Right lobe of liver (tissue), 6 donors: ENCODE data around the gene ZNF451. TPM values are rescaled to one million over a fixed set of nuclear protein-coding genes. Genes with fewer than 3 reads are reported as not detected.

Experiments
- ATAC-seq, 4 donors: fragments of 200-7000 bp; cut with Tn5 transposase; one replicate each; pipeline ENCODE4 v1.9.1; 2020; ENCODE audit warnings: mild to moderate bottlenecking in 4 of 4, moderate library complexity in 4 of 4
- DNase-seq, 3 donors: peaks; one replicate each; pipeline ENCODE4 v3.0.0-alpha.2; 2020
- H3K27ac ChIP-seq, 3 donors: fragments of 200-600 bp; one replicate each; pipeline ENCODE4 v1.8.0; 2022
- H3K27me3 ChIP-seq, 2 donors: fragments of 200-600 bp; one replicate each; pipeline ENCODE4 v1.8.0; 2022
- H3K36me3 ChIP-seq, 4 donors: fragments of 200-600 bp; sonication (generic) in 1 of 4; one replicate each; pipeline versions ENCODE4 v1.5.1 to v1.8.0; 2017 to 2022; ENCODE audit warnings: control low read depth in 1 of 4
- H3K4me1 ChIP-seq, 4 donors: fragments of 200-600 bp; sonication (generic) in 1 of 4; one replicate each; pipeline versions ENCODE4 v1.5.1 to v1.8.0; 2017 to 2022; ENCODE audit warnings: control low read depth in 1 of 4
- H3K4me3 ChIP-seq, 3 donors: fragments of 200-600 bp; one replicate each; pipeline ENCODE4 v1.8.0; 2022
- H3K9me3 ChIP-seq, 4 donors: fragments of 200-600 bp; sonication (generic) in 1 of 4; one replicate each; pipeline versions ENCODE4 v1.5.1 to v1.8.0; 2017 to 2022; ENCODE audit warnings: control low read depth in 1 of 4
- POLR2A ChIP-seq: fragments of 450-650 bp; IDR thresholded peaks from one replicate; pipeline ENCODE4 v1.6.1; 2017; ENCODE audit warnings: antibody characterized with exemption, mild to moderate bottlenecking
- WGBS: methylation state at CpG from one replicate; pipeline ENCODE4 v1.1.6; 2018; ENCODE audit warnings: low coverage, low lambda C conversion rate; ENCODE audit not compliant: insufficient coverage; ENCODE audit errors: missing lambda C conversion rate; 5-methylcytosine and 5-hydroxymethylcytosine counted together
- intact Hi-C, 2 donors: fragments of 100-400 bp; cut with DNase I; formaldehyde crosslinking; loops; one replicate each; pipeline versions ENCODE4 v1.11.2 to v1.14.1; 2022
- total RNA-seq, 6 experiments: library from RNA; depleted of rRNA in 2 of 6; stranded (reverse); fragments of >200 nt in 2 of 6; fragmentation: NEBNext Ultra II Directional in 3 of 6; extraction: Animal tissue kit (Norgen Biotek cat#: 25700) in 3 of 6; gene quantifications; one replicate each; pipeline versions ENCODE4 v1.1.0 to v1.2.4, GENCODE V29; 2016 to 2023
- TF ChIP-seq, protein P1 (sequence below), 4 donors: fragments of 200-600 bp in 3 of 4; fragments of 450-650 bp in 1 of 4; IDR thresholded peaks; one replicate each; pipeline versions ENCODE4 v1.5.1 to v1.8.0; 2016 to 2022; ENCODE audit warnings: antibody characterized with exemption in 4 of 4, mild to moderate bottlenecking in 2 of 4
- donor health status: DM: no; HTN: yes; CAD: no.
- donor health status: DM: no; HTN: no; CAD: no.
- donor health status: DM: no; HTN: no; CAD: no.
- donor health status: DM: no; HTN: yes; CAD: no.
- donor health status: DM: no; HTN: yes; CAD: no.

ZNF451 gene
- total RNA-seq, 6 experiments from 2014 or later: 14.4 to 24.9 (median 19.1) TPM

GRCh38 chr6:57048577-57048976, 41.4 kb upstream of the ZNF451 start:
- H3K27me3 ChIP-seq: no peaks in the 10 kb centered on the region
- peaks cover 0 to 15% (median 6%) of the 10 kb centered on the region in 4 donors for H3K36me3 ChIP-seq
- H3K27ac ChIP-seq: no peak overlapping the region
- no peak for DNase-seq
- intact Hi-C loops: no loop called here
- WGBS: 78% methylated on average over 5 of the region's 5 CpGs
- no peaks in the 10 kb centered on the region for H3K9me3 ChIP-seq
- ATAC-seq: no peak
- H3K4me3 ChIP-seq: no peak overlapping the region
- H3K4me1 ChIP-seq: no peaks in the 10 kb centered on the region
- no peak for TF ChIP-seq POLR2A
- TF ChIP-seq, protein P1, sequence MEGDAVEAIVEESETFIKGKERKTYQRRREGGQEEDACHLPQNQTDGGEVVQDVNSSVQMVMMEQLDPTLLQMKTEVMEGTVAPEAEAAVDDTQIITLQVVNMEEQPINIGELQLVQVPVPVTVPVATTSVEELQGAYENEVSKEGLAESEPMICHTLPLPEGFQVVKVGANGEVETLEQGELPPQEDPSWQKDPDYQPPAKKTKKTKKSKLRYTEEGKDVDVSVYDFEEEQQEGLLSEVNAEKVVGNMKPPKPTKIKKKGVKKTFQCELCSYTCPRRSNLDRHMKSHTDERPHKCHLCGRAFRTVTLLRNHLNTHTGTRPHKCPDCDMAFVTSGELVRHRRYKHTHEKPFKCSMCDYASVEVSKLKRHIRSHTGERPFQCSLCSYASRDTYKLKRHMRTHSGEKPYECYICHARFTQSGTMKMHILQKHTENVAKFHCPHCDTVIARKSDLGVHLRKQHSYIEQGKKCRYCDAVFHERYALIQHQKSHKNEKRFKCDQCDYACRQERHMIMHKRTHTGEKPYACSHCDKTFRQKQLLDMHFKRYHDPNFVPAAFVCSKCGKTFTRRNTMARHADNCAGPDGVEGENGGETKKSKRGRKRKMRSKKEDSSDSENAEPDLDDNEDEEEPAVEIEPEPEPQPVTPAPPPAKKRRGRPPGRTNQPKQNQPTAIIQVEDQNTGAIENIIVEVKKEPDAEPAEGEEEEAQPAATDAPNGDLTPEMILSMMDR (IDR thresholded peaks at IDR 0.05): no peak

- H3K36me3 ChIP-seq: peaks cover 0 to 4% (median 0%) of the 10 kb centered on the region in 4 donors
Observed at GRCh38 chr6:57063847-57064246, 26.1 kb upstream of the ZNF451 start.

DNA sequence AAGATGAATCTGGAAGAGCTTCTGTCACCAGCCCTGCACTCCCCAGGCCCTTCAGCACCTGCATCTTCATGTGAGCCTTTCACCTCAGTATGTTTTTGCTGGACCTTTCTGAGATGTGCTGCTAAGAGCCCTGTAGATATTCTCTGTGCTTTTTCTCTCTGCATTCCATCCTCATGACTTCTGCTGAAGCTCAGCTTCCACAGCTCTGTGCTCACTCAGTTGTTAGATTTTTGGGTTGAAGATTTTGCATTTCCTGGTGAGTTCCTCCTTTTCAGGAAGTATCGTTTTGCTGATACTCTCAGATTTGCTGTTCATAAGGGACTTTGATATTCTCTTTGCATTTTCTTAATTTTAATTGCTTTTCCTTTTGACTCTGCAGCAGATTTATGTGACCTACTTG, 25.2 kb upstream of the ZNF451 start:
- Histone ChIP-seq H3K27me3 (no peaks in the 10 kb centered on the region), H3K9me3 (no peaks in the 10 kb centered on the region), H3K4me3 (no peak overlapping the region), H3K4me1 (no peaks in the 10 kb centered on the region), H3K27ac (no peak overlapping the region), H3K36me3 (peaks cover 0 to 4% (median 0%) of the 10 kb centered on the region in 4 donors)
- no peak for TF ChIP-seq POLR2A
- TF ChIP-seq, protein P1 (IDR thresholded peaks at IDR 0.05): no peak
- WGBS: 67% methylated on average over 1 of the region's 1 CpG
- no peak for ATAC-seq
- DNase-seq: no peak
- intact Hi-C loops: no loop called here

More at GRCh38 chr6:57063847-57064246, 26.1 kb upstream of the ZNF451 start:
- DNase-seq (no peak), ATAC-seq (no peak)
- Histone ChIP-seq H3K4me3 (no peak overlapping the region), H3K9me3 (no peaks in the 10 kb centered on the region), H3K4me1 (no peaks in the 10 kb centered on the region), H3K27me3 (no peaks in the 10 kb centered on the region), H3K27ac (no peak overlapping the region)
- WGBS: 100% methylated on average over 3 of the region's 3 CpGs
- TF ChIP-seq, protein P1 (IDR thresholded peaks at IDR 0.05): no peak
- TF ChIP-seq POLR2A: no peak
- intact Hi-C loops: no loop called here

- ATAC-seq (no peak), DNase-seq (no peak)
- H3K27ac ChIP-seq: no peak overlapping the region
- 92% methylated on average over 1 of the region's 1 CpG for WGBS
- intact Hi-C loops: no loop called here
- TF ChIP-seq POLR2A: no peak
- TF ChIP-seq, protein P1 (IDR thresholded peaks at IDR 0.05): no peak
- no peaks in the 10 kb centered on the region for H3K9me3 ChIP-seq
- no peaks in the 10 kb centered on the region for H3K4me1 ChIP-seq
- H3K4me3 ChIP-seq: no peak overlapping the region
- H3K27me3 ChIP-seq: no peaks in the 10 kb centered on the region
- peaks cover 0 to 4% (median 0%) of the 10 kb centered on the region in 4 donors for H3K36me3 ChIP-seq
Observed at GRCh38 chr6:57068061-57068460, 21.9 kb upstream of the ZNF451 start.

- 93% methylated on average over 4 of the region's 4 CpGs for WGBS
- H3K27ac ChIP-seq: no peak overlapping the region
- peaks cover 0 to 4% (median 0%) of the 10 kb centered on the region in 4 donors for H3K36me3 ChIP-seq
- no peaks in the 10 kb centered on the region for H3K9me3 ChIP-seq
- no peak for DNase-seq
- no peak for ATAC-seq
- intact Hi-C loops: no loop called here
- H3K4me1 ChIP-seq: no peaks in the 10 kb centered on the region
- no peak for TF ChIP-seq POLR2A
- TF ChIP-seq, protein P1 (IDR thresholded peaks at IDR 0.05): no peak
- no peaks in the 10 kb centered on the region for H3K27me3 ChIP-seq
- no peak overlapping the region for H3K4me3 ChIP-seq
Observed at GRCh38 chr6:57069228-57069627, 20.8 kb upstream of the ZNF451 start.
